Endodermal cell (in vitro differentiated cells): ENCODE measurements around the gene SDC4. TPM values are rescaled to one million over a fixed set of nuclear protein-coding genes. Genes with fewer than 3 reads are reported as not detected.

ENCODE experiments used
- DNase-seq: peaks from one replicate; pipeline ENCODE4 v3.0.0-alpha.2; 2017
- H3K27ac ChIP-seq: 2 replicates; pipeline ENCODE4 v1.5.1; 2013; ENCODE audit warnings: mild to moderate bottlenecking, low read depth, low read length, moderate library complexity
- H3K27me3 ChIP-seq: 2 replicates; pipeline ENCODE4 v1.6.1; 2013; ENCODE audit warnings: mild to moderate bottlenecking, low read length, moderate library complexity; ENCODE audit not compliant: insufficient read depth, control insufficient read depth, poor library complexity, severe bottlenecking
- H3K36me3 ChIP-seq: 2 replicates; pipeline ENCODE4 v1.7.0; 2013; ENCODE audit warnings: mild to moderate bottlenecking, low read length, moderate library complexity; ENCODE audit not compliant: control insufficient read depth, insufficient read depth
- H3K4me1 ChIP-seq: one replicate; pipeline ENCODE4 v1.7.0; 2013; ENCODE audit warnings: low read length; ENCODE audit not compliant: control insufficient read depth, insufficient read depth
- H3K4me3 ChIP-seq: 2 replicates; pipeline ENCODE4 v1.5.1; 2013; ENCODE audit warnings: mild to moderate bottlenecking, low read length, moderate library complexity
- H3K9ac ChIP-seq: 2 replicates; pipeline ENCODE4 v1.6.1; 2013; ENCODE audit warnings: mild to moderate bottlenecking, low read length, moderate library complexity; ENCODE audit not compliant: poor library complexity, severe bottlenecking; ENCODE audit errors: extremely low read depth
- H3K9me3 ChIP-seq: 2 replicates; pipeline ENCODE4 v1.6.1; 2013; ENCODE audit warnings: mild to moderate bottlenecking, low read length, moderate library complexity; ENCODE audit not compliant: control insufficient read depth
- H3K27ac Mint-ChIP-seq: 2 replicates; pipeline ENCODE4 v1.8.0; 2020; ENCODE audit warnings: mixed read lengths
- H3K27me3 Mint-ChIP-seq: 2 replicates; pipeline ENCODE4 v1.8.0; 2021; ENCODE audit warnings: mild to moderate bottlenecking, mixed read lengths; ENCODE audit not compliant: insufficient read depth
- H3K36me3 Mint-ChIP-seq: 2 replicates; pipeline ENCODE4 v1.8.0; 2020; ENCODE audit warnings: low read depth, mixed read lengths
- H3K4me1 Mint-ChIP-seq: 2 replicates; pipeline ENCODE4 v1.8.0; 2020; ENCODE audit warnings: mixed read lengths
- H3K4me3 Mint-ChIP-seq: 2 replicates; pipeline ENCODE4 v1.8.0; 2020; ENCODE audit warnings: mild to moderate bottlenecking, moderate library complexity, mixed read lengths
- H3K9me3 Mint-ChIP-seq: 2 replicates; pipeline ENCODE4 v1.8.0; 2020; ENCODE audit warnings: mild to moderate bottlenecking, mixed read lengths
- WGBS, 2 experiments: methylation state at CpG; one replicate each; pipeline versions ENCODE4 v1.1.5 to v1.1.7; 2013; ENCODE audit warnings: missing lambda C conversion rate in 2 of 2, mixed read lengths in 1 of 2; ENCODE audit not compliant: insufficient coverage in 1 of 2, insufficient read length in 1 of 2; 5-methylcytosine and 5-hydroxymethylcytosine counted together
- total RNA-seq, 2 donors: library from RNA; stranded (reverse); fragmentation: NEBNext Ultra II Directional in 1 of 2; extraction: Animal tissue kit (Norgen Biotek cat#: 25700) in 1 of 2; gene quantifications; 2 replicates in 1 of 2; 3 replicates in 1 of 2; pipeline ENCODE4 v1.2.1, GENCODE V29; 2021
- TF ChIP-seq, protein P1 (sequence below): fragments of 200-600 bp; sonication (generic); conservative IDR thresholded peaks from 2 replicates; pipeline ENCODE4 v1.5.0; 2021; ENCODE audit warnings: antibody characterized with exemption, mild to moderate bottlenecking

The SDC4 gene
- total RNA-seq, 2 donors from 2014 or later, result 78.0 to 118 TPM

DNA sequence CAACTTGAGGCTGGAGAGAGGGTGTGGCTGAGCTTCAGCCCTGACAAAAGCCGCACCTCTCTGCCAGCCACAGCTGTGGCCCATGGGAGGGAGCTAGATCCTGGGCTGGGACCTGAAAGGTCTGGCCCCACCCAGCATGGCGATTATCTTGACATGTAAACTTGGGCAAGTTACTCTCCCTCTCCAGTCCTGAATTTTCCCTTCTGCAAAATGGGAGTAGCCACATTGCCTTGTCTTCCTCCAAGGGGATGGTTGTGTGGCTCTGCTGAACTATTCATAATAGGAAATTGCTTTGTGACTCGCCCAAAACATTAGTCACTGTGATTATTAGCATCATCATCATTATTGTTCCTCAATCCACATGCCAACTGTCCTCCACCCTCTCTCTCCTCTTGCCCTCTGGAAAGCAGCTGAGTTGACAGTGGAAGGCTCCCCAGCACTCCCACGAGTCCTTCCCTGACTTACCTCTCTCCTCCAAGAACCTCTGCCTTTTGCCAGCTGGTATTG is 64.6 kb downstream of the SDC4 start:
- Histone ChIP-seq H3K4me3 (no peak overlapping the region), H3K27me3 (peaks cover 6% of the 10 kb centered on the region), H3K9me3 (no peaks in the 10 kb centered on the region), H3K27ac (no peak overlapping the region), H3K4me1 (no peaks in the 10 kb centered on the region), H3K36me3 (no peaks in the 10 kb centered on the region), H3K9ac (no peak overlapping the region)
- Mint-ChIP-seq H3K27me3 (peaks cover 22% of the 10 kb centered on the region), H3K27ac (no peak overlapping the region), H3K9me3 (no peaks in the 10 kb centered on the region), H3K4me1 (no peaks in the 10 kb centered on the region), H3K36me3 (no peaks in the 10 kb centered on the region), H3K4me3 (no peak overlapping the region)
- TF ChIP-seq, protein P1, sequence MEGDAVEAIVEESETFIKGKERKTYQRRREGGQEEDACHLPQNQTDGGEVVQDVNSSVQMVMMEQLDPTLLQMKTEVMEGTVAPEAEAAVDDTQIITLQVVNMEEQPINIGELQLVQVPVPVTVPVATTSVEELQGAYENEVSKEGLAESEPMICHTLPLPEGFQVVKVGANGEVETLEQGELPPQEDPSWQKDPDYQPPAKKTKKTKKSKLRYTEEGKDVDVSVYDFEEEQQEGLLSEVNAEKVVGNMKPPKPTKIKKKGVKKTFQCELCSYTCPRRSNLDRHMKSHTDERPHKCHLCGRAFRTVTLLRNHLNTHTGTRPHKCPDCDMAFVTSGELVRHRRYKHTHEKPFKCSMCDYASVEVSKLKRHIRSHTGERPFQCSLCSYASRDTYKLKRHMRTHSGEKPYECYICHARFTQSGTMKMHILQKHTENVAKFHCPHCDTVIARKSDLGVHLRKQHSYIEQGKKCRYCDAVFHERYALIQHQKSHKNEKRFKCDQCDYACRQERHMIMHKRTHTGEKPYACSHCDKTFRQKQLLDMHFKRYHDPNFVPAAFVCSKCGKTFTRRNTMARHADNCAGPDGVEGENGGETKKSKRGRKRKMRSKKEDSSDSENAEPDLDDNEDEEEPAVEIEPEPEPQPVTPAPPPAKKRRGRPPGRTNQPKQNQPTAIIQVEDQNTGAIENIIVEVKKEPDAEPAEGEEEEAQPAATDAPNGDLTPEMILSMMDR, result no peak
- DNase-seq, result no peak
- 79 to 81% methylated on average over 4 of the region's 4 CpGs for WGBS, 2 experiments

DNA sequence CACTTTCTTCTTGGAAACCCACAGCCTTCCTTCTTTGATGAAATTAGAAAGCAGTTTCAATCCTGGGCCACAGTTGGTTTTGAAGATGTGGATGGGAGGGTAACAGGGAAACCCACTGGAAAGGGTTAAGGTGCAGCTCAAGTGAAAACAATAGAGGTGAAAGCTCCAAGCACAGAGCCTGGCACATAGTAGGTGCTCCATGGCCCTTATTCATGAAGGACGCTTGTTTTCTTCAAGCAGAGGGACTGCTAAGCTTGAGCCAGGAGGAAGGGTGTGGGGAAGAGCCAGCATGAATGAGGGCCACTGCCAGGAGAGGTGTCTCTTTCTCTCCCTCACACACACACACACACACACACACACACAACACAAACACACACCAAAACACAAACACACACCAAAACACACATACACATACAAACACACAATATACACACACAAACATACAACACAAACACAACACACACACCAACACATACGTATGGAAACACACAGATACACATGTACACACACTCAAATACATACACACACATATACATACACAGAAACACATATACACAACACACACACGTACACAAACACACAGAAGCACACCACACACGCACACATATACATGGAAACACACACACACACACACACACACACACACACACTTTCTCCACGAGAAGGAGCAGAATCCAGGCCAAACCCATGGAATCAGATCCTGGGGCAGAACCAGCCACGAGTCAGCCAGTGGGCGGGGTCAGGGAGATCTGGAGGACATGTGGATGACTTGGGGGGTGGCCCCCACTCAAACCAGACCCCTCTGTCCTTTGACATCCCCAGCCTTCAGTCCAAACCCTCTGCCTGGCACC is 65.3 kb downstream of the SDC4 start:
- no peak overlapping the region for H3K27ac Mint-ChIP-seq
- no peaks in the 10 kb centered on the region for H3K4me1 Mint-ChIP-seq
- no peak overlapping the region for H3K4me3 Mint-ChIP-seq
- H3K27ac ChIP-seq, result no peak overlapping the region
- no peaks in the 10 kb centered on the region for H3K9me3 ChIP-seq
- no peaks in the 10 kb centered on the region for H3K9me3 Mint-ChIP-seq
- no peaks in the 10 kb centered on the region for H3K36me3 ChIP-seq
- no peak for DNase-seq
- H3K36me3 Mint-ChIP-seq, result no peaks in the 10 kb centered on the region
- H3K4me1 ChIP-seq, result no peaks in the 10 kb centered on the region
- 74 to 82% methylated on average over 4 to 7 of the region's 7 CpGs for WGBS, 2 experiments
- peaks cover 6% of the 10 kb centered on the region for H3K27me3 ChIP-seq
- no peak overlapping the region for H3K9ac ChIP-seq
- peaks cover 17% of the 10 kb centered on the region for H3K27me3 Mint-ChIP-seq
- TF ChIP-seq, protein P1, result no peak
- H3K4me3 ChIP-seq, result no peak overlapping the region

DNA sequence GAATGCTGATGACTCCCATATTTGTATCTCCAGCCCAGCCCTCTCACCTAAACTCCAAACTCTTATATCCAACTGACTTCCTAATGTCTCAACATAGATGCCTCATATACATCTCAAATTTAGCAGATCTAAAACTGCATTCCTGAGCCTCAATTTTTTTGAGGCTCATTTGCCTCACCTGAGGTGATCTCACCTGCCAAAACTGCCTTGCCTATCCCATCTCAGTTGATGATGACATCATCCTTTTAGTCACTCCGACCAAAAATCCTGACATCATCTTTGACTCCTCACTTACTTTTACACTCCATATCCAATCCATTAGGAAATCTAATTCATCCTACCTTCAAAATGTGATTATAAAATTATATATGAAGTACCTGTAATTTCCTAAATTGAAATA is 68.2 kb downstream of the SDC4 start:
- WGBS, 2 experiments, result 88% methylated on average over 1 of the region's 1 CpG; no CpG with 5 or more reads in 1 of the 2 experiments

More for the DNA sequence above, 68.2 kb downstream of the SDC4 start:
- H3K4me3 Mint-ChIP-seq, result no peak overlapping the region
- H3K27ac Mint-ChIP-seq, result no peak overlapping the region
- no peak for DNase-seq
- Histone ChIP-seq H3K4me1 (no peaks in the 10 kb centered on the region), H3K9me3 (no peaks in the 10 kb centered on the region), H3K36me3 (no peaks in the 10 kb centered on the region), H3K9ac (no peak overlapping the region), H3K27ac (no peak overlapping the region), H3K4me3 (no peak overlapping the region), H3K27me3 (no peaks in the 10 kb centered on the region)
- H3K36me3 Mint-ChIP-seq, result no peaks in the 10 kb centered on the region
- no peaks in the 10 kb centered on the region for H3K9me3 Mint-ChIP-seq
- no peaks in the 10 kb centered on the region for H3K4me1 Mint-ChIP-seq
- peaks cover 7% of the 10 kb centered on the region for H3K27me3 Mint-ChIP-seq
- TF ChIP-seq, protein P1, result no peak
